ENCODE measurements around the gene DSN1.
A peak's percentile ranks its signal among the peaks of the same experiment; 100 is the strongest.
"Not testable (repeated sequence)": the region's sequence is repeated elsewhere in the genome, so short reads cannot be mapped to it uniquely, and the experiment has no call there.

Gene DSN1

GRCh38 chr20:36806049-36806448, 32.5 kb upstream of the DSN1 start:
- TF ChIP-seq CTCF (IDR thresholded peaks at IDR 0.05; ENCODE audit: low read depth, low read length) = no peak
- in situ Hi-C loops (cut with HindIII; ENCODE audit: low sequenced_read_pairs) = no loop called here
- no peak overlapping the region for H3K4me3 ChIP-seq (ENCODE audit: low read depth, low read length)
- no peak for DNase-seq (ENCODE audit: low read depth, low spot score)

GRCh38 chr20:36805396-36805795, 31.8 kb upstream of the DSN1 start:
- H3K4me3 ChIP-seq (ENCODE audit: low read depth, low read length) = no peak overlapping the region
- in situ Hi-C loops (cut with HindIII; ENCODE audit: low sequenced_read_pairs) = no loop called here
- TF ChIP-seq CTCF (IDR thresholded peaks at IDR 0.05; ENCODE audit: low read depth, low read length) = no peak
- no peak for DNase-seq (ENCODE audit: low read depth, low spot score)

- TF ChIP-seq CTCF (IDR thresholded peaks at IDR 0.05; ENCODE audit: low read depth, low read length) = no peak
- no peak for DNase-seq (ENCODE audit: low read depth, low spot score)
- H3K4me3 ChIP-seq (ENCODE audit: low read depth, low read length) = no peak overlapping the region
- in situ Hi-C loops (cut with HindIII; ENCODE audit: low sequenced_read_pairs) = no loop called here
Observed at GRCh38 chr20:36804425-36804824, 30.9 kb upstream of the DSN1 start.

- in situ Hi-C loops (cut with HindIII; ENCODE audit: low sequenced_read_pairs) = no loop called here
- DNase-seq (ENCODE audit: low read depth, low spot score) = peak; percentile 64
- H3K4me3 ChIP-seq (ENCODE audit: low read depth, low read length) = no peak overlapping the region
Observed at GRCh38 chr20:36802326-36803222, 29.0 kb upstream of the DSN1 start.

GRCh38 chr20:36800410-36800809, 26.8 kb upstream of the DSN1 start:
- TF ChIP-seq CTCF (IDR thresholded peaks at IDR 0.05; ENCODE audit: low read depth, low read length) = no peak
- DNase-seq (ENCODE audit: low read depth, low spot score) = no peak
- H3K4me3 ChIP-seq (ENCODE audit: low read depth, low read length) = no peak overlapping the region
- in situ Hi-C loops (cut with HindIII; ENCODE audit: low sequenced_read_pairs) = no loop called here

More at GRCh38 chr20:36802326-36803222, 29.0 kb upstream of the DSN1 start:
- no peak for TF ChIP-seq CTCF (IDR thresholded peaks at IDR 0.05; ENCODE audit: low read depth, low read length)

GRCh38 chr20:36799313-36799712, 25.8 kb upstream of the DSN1 start:
- DNase-seq (ENCODE audit: low read depth, low spot score); in situ Hi-C loops (cut with HindIII; ENCODE audit: low sequenced_read_pairs); H3K4me3 ChIP-seq (ENCODE audit: low read depth, low read length): not testable (repeated sequence)

- TF ChIP-seq CTCF (IDR thresholded peaks at IDR 0.05; ENCODE audit: low read depth, low read length) = no peak
- H3K4me3 ChIP-seq (ENCODE audit: low read depth, low read length) = no peak overlapping the region
- in situ Hi-C loops (cut with HindIII; ENCODE audit: low sequenced_read_pairs) = no loop called here
- no peak for DNase-seq (ENCODE audit: low read depth, low spot score)
Observed at GRCh38 chr20:36796875-36797274, 23.3 kb upstream of the DSN1 start.
